ENCODE results near the gene HEY2. TPM values are rescaled to one million over a fixed set of nuclear protein-coding genes. Genes with fewer than 3 reads are reported as not detected.

HEY2 gene
- total RNA-seq, 1 experiment from 2014 or later: not detected

- intact Hi-C loops (cut with micrococcal nuclease): no loop called here
- Mint-ChIP-seq H3K27ac (ENCODE audit: low read depth, unreplicated experiment) (no peak overlapping the region), H3K4me1 (ENCODE audit: insufficient read depth, unreplicated experiment) (no peaks in the 10 kb centered on the region), H3K36me3 (ENCODE audit: insufficient read depth, unreplicated experiment) (no peaks in the 10 kb centered on the region), H3K27me3 (ENCODE audit: insufficient read depth, unreplicated experiment) (peaks cover 100% of the 10 kb centered on the region), H3K9me3 (ENCODE audit: unreplicated experiment) (no peaks in the 10 kb centered on the region), H3K4me3 (ENCODE audit: unreplicated experiment) (no peak overlapping the region)
- POLR2A ChIA-PET: no interaction called here
- CTCF ChIA-PET: interaction anchor here (0.5 kb wide), 1 partner anchor 256 kb away, joined by 3 read pairs; no protein-coding TSS in a partner anchor
- no peak for DNase-seq (ENCODE audit: unreplicated experiment)
- TF ChIP-seq, protein P1, sequence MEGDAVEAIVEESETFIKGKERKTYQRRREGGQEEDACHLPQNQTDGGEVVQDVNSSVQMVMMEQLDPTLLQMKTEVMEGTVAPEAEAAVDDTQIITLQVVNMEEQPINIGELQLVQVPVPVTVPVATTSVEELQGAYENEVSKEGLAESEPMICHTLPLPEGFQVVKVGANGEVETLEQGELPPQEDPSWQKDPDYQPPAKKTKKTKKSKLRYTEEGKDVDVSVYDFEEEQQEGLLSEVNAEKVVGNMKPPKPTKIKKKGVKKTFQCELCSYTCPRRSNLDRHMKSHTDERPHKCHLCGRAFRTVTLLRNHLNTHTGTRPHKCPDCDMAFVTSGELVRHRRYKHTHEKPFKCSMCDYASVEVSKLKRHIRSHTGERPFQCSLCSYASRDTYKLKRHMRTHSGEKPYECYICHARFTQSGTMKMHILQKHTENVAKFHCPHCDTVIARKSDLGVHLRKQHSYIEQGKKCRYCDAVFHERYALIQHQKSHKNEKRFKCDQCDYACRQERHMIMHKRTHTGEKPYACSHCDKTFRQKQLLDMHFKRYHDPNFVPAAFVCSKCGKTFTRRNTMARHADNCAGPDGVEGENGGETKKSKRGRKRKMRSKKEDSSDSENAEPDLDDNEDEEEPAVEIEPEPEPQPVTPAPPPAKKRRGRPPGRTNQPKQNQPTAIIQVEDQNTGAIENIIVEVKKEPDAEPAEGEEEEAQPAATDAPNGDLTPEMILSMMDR (IDR thresholded peaks at IDR 0.05; ENCODE audit: unreplicated experiment): no peak
- BruUV-seq (replicated peaks): no TSS peak
Measured at GRCh38 chr6:125729983-125730382, 19.4 kb upstream of the HEY2 start.

- ChIA-PET POLR2A (no interaction called here), CTCF (interaction anchor here (0.8 kb wide), 1 partner anchor 419 kb away, joined by 5 read pairs; no protein-coding TSS in a partner anchor)
- no peak overlapping the region for H3K27ac Mint-ChIP-seq (ENCODE audit: low read depth, unreplicated experiment)
- H3K27me3 Mint-ChIP-seq (ENCODE audit: insufficient read depth, unreplicated experiment): peaks cover 100% of the 10 kb centered on the region
- H3K36me3 Mint-ChIP-seq (ENCODE audit: insufficient read depth, unreplicated experiment): no peaks in the 10 kb centered on the region
- DNase-seq (ENCODE audit: unreplicated experiment): no peak
- intact Hi-C loops (cut with micrococcal nuclease): no loop called here
- no peaks in the 10 kb centered on the region for H3K9me3 Mint-ChIP-seq (ENCODE audit: unreplicated experiment)
- BruUV-seq (replicated peaks): no TSS peak
- no peak overlapping the region for H3K4me3 Mint-ChIP-seq (ENCODE audit: unreplicated experiment)
- TF ChIP-seq, protein P1 (IDR thresholded peaks at IDR 0.05; ENCODE audit: unreplicated experiment): no peak
- no peaks in the 10 kb centered on the region for H3K4me1 Mint-ChIP-seq (ENCODE audit: insufficient read depth, unreplicated experiment)
Measured at GRCh38 chr6:125732398-125732797, 17.0 kb upstream of the HEY2 start.

- Mint-ChIP-seq H3K9me3 (ENCODE audit: unreplicated experiment) (no peaks in the 10 kb centered on the region), H3K27ac (ENCODE audit: low read depth, unreplicated experiment) (no peak overlapping the region), H3K27me3 (ENCODE audit: insufficient read depth, unreplicated experiment) (peaks cover 97% of the 10 kb centered on the region), H3K4me3 (ENCODE audit: unreplicated experiment) (no peak overlapping the region), H3K36me3 (ENCODE audit: insufficient read depth, unreplicated experiment) (no peaks in the 10 kb centered on the region), H3K4me1 (ENCODE audit: insufficient read depth, unreplicated experiment) (no peaks in the 10 kb centered on the region)
- POLR2A ChIA-PET: no interaction called here
- no TSS peak for BruUV-seq (replicated peaks)
- CTCF ChIA-PET: interaction anchor here (0.6 kb wide), 1 partner anchor 14 kb away, joined by 3 read pairs; no protein-coding TSS in a partner anchor
- no peak for DNase-seq (ENCODE audit: unreplicated experiment)
- intact Hi-C loops (cut with micrococcal nuclease): no loop called here
- TF ChIP-seq, protein P1 (IDR thresholded peaks at IDR 0.05; ENCODE audit: unreplicated experiment): no peak
Measured at GRCh38 chr6:125733516-125734300, 15.7 kb upstream of the HEY2 start.

DNA sequence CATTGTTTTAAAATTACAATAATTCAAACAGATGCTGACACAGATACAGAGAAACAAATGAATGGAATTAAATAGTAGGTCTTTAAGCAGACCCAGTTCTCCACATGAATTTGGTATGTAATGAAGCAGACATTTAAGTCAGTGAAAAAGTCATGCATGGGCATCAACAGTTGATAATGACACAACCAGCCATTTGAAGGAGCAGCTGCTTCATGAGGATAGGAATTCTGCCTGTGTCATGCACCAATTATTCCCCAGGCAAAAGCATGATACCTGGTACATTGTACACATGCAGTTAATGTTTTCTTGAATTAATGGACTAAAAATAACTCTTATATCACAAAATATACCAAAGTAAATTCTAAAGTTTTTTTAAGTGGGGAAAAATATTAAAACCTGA is 11.2 kb upstream of the HEY2 start:
- no TSS peak for BruUV-seq (replicated peaks)
- ChIA-PET POLR2A (no interaction called here), CTCF (no interaction called here)
- no peak for DNase-seq (ENCODE audit: unreplicated experiment)
- no peaks in the 10 kb centered on the region for H3K9me3 Mint-ChIP-seq (ENCODE audit: unreplicated experiment)
- H3K27ac Mint-ChIP-seq (ENCODE audit: low read depth, unreplicated experiment): no peak overlapping the region
- H3K36me3 Mint-ChIP-seq (ENCODE audit: insufficient read depth, unreplicated experiment): no peaks in the 10 kb centered on the region
- TF ChIP-seq, protein P1 (IDR thresholded peaks at IDR 0.05; ENCODE audit: unreplicated experiment): no peak
- peaks cover 92% of the 10 kb centered on the region for H3K27me3 Mint-ChIP-seq (ENCODE audit: insufficient read depth, unreplicated experiment)
- no peak overlapping the region for H3K4me3 Mint-ChIP-seq (ENCODE audit: unreplicated experiment)
- intact Hi-C loops (cut with micrococcal nuclease): no loop called here
- no peaks in the 10 kb centered on the region for H3K4me1 Mint-ChIP-seq (ENCODE audit: insufficient read depth, unreplicated experiment)

All from MCF 10A (cell line).